CD4-positive, alpha-beta T cell (primary cell): ENCODE measurements around the gene ST6GAL2. TPM values are rescaled to one million over a fixed set of nuclear protein-coding genes. Genes with fewer than 3 reads are reported as not detected.

Source experiments
- ATAC-seq: fragments of 200-7000 bp; cut with Tn5 transposase; one replicate; pipeline ENCODE4 v1.10.0; 2022; ENCODE audit warnings: mild to moderate bottlenecking; ENCODE audit not compliant: poor library complexity
- CTCF ChIA-PET: fragments of 350-600 bp; sonication (Branson Sonifier 250); formaldehyde crosslinking; loops from one replicate; lab custom pipeline; 2021; ENCODE audit warnings: antibody characterized with exemption, inconsistent platforms; lab: Charles Lee
- POLR2A ChIA-PET: fragments of 350-600 bp; sonication (Branson Sonifier 250); formaldehyde crosslinking; loops from one replicate; lab custom pipeline; 2021; ENCODE audit warnings: antibody characterized with exemption, inconsistent platforms; lab: Charles Lee
- DNase-seq, 14 experiments: peaks; one replicate each; pipeline ENCODE4 v3.0.0-alpha.2; 2013 to 2020; ENCODE audit warnings: mixed read lengths in 2 of 14
- H3K27ac ChIP-seq, 2 donors: one replicate each; pipeline versions ENCODE4 v1.5.1 to v1.7.0; 2013; ENCODE audit warnings: low read length in 2 of 2, low read depth in 1 of 2, mild to moderate bottlenecking in 1 of 2
- H3K27me3 ChIP-seq, 2 experiments: 1 replicate in 1 of 2; 2 replicates in 1 of 2; pipeline versions ENCODE4 v1.6.1 to v1.7.0; 2013; ENCODE audit warnings: low read length in 2 of 2, control low read depth in 1 of 2, mild to moderate bottlenecking in 1 of 2, moderate library complexity in 1 of 2; ENCODE audit not compliant: insufficient read depth in 2 of 2, control insufficient read depth in 1 of 2
- H3K36me3 ChIP-seq: one replicate; pipeline ENCODE4 v1.6.1; 2013; ENCODE audit warnings: low read length, control low read depth; ENCODE audit not compliant: insufficient read depth
- H3K4me1 ChIP-seq: one replicate; pipeline ENCODE4 v1.6.1; 2013; ENCODE audit warnings: low read length, control low read depth; ENCODE audit not compliant: insufficient read depth
- H3K4me3 ChIP-seq: one replicate; pipeline ENCODE4 v1.5.1; 2013; ENCODE audit warnings: mild to moderate bottlenecking, low read length, moderate library complexity
- H3K9me3 ChIP-seq, 2 experiments: 1 replicate in 1 of 2; 2 replicates in 1 of 2; pipeline versions ENCODE4 v1.6.1 to v1.7.0; 2013; ENCODE audit warnings: low read length in 2 of 2, mild to moderate bottlenecking in 2 of 2, control low read depth in 1 of 2, moderate library complexity in 1 of 2; ENCODE audit not compliant: control insufficient read depth in 1 of 2, insufficient read depth in 1 of 2
- H3K27ac Mint-ChIP-seq: one replicate; pipeline ENCODE4 v1.8.0; 2020; ENCODE audit warnings: mixed read lengths
- H3K27me3 Mint-ChIP-seq: one replicate; pipeline ENCODE4 v1.8.0; 2021; ENCODE audit warnings: mixed read lengths
- H3K36me3 Mint-ChIP-seq: one replicate; pipeline ENCODE4 v1.8.0; 2021; ENCODE audit warnings: low read depth, mixed read lengths
- H3K4me1 Mint-ChIP-seq: one replicate; pipeline ENCODE4 v1.8.0; 2021; ENCODE audit warnings: low read depth, mixed read lengths
- H3K4me3 Mint-ChIP-seq: one replicate; pipeline ENCODE4 v1.8.0; 2020; ENCODE audit warnings: mild to moderate bottlenecking, mixed read lengths
- H3K9me3 Mint-ChIP-seq: one replicate; pipeline ENCODE4 v1.8.0; 2020; ENCODE audit warnings: mixed read lengths
- intact Hi-C, 2 experiments: fragments of 100-400 bp; cut with DNase I in 1 of 2; cut with micrococcal nuclease in 1 of 2; formaldehyde crosslinking; loops; one replicate each; pipeline versions ENCODE4 v1.15.1 to v1.9.0; 2023 to 2025; cut with DNase I, micrococcal nuclease
- total RNA-seq, 174 experiments: library from RNA in 2 of 174; stranded (reverse) in 2 of 174; gene quantifications; one replicate each; pipeline ENCODE4 v1.2.3 and lab custom pipeline; 2021 to 2026
- TF ChIP-seq, protein P1 (sequence below): fragments of 200-600 bp; IDR thresholded peaks from one replicate; pipeline ENCODE4 v1.8.0; 2022; ENCODE audit warnings: antibody characterized with exemption, mild to moderate bottlenecking

The ST6GAL2 gene
- total RNA-seq, 2 experiments from 2014 or later: not detected

GRCh38 chr2:106921451-106921850 is 35.5 kb upstream of the ST6GAL2 start:
- TF ChIP-seq, protein P1, sequence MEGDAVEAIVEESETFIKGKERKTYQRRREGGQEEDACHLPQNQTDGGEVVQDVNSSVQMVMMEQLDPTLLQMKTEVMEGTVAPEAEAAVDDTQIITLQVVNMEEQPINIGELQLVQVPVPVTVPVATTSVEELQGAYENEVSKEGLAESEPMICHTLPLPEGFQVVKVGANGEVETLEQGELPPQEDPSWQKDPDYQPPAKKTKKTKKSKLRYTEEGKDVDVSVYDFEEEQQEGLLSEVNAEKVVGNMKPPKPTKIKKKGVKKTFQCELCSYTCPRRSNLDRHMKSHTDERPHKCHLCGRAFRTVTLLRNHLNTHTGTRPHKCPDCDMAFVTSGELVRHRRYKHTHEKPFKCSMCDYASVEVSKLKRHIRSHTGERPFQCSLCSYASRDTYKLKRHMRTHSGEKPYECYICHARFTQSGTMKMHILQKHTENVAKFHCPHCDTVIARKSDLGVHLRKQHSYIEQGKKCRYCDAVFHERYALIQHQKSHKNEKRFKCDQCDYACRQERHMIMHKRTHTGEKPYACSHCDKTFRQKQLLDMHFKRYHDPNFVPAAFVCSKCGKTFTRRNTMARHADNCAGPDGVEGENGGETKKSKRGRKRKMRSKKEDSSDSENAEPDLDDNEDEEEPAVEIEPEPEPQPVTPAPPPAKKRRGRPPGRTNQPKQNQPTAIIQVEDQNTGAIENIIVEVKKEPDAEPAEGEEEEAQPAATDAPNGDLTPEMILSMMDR: no peak
- peaks cover 19% of the 10 kb centered on the region for H3K9me3 Mint-ChIP-seq
- no peak overlapping the region for H3K4me3 ChIP-seq
- H3K9me3 ChIP-seq: peaks cover 0 to 5% of the 10 kb centered on the region in 2 experiments
- intact Hi-C loops: no loop called here
- H3K4me1 Mint-ChIP-seq: no peaks in the 10 kb centered on the region
- ATAC-seq (no peak), DNase-seq (no peak)
- POLR2A ChIA-PET: no interaction called here
- no peak overlapping the region for H3K27ac Mint-ChIP-seq
- H3K4me1 ChIP-seq: no peaks in the 10 kb centered on the region
- no peak overlapping the region for H3K27ac ChIP-seq
- no peaks in the 10 kb centered on the region for H3K27me3 ChIP-seq
- H3K36me3 ChIP-seq: no peaks in the 10 kb centered on the region
- CTCF ChIA-PET: no interaction called here
- H3K27me3 Mint-ChIP-seq: no peaks in the 10 kb centered on the region
- H3K4me3 Mint-ChIP-seq: no peak overlapping the region
- no peaks in the 10 kb centered on the region for H3K36me3 Mint-ChIP-seq

GRCh38 chr2:106919012-106919411 is 33.0 kb upstream of the ST6GAL2 start:
- Mint-ChIP-seq H3K4me3 (no peak overlapping the region), H3K9me3 (peaks cover 12% of the 10 kb centered on the region), H3K36me3 (no peaks in the 10 kb centered on the region), H3K27ac (no peak overlapping the region), H3K27me3 (no peaks in the 10 kb centered on the region), H3K4me1 (no peaks in the 10 kb centered on the region)
- Histone ChIP-seq H3K27me3 (no peaks in the 10 kb centered on the region), H3K9me3 (peaks cover 0 to 3% of the 10 kb centered on the region in 2 experiments), H3K36me3 (no peaks in the 10 kb centered on the region), H3K4me3 (no peak overlapping the region), H3K27ac (no peak overlapping the region), H3K4me1 (no peaks in the 10 kb centered on the region)
- intact Hi-C loops: no loop called here
- TF ChIP-seq, protein P1: no peak
- no peak for ATAC-seq
- ChIA-PET CTCF (no interaction called here), POLR2A (no interaction called here)
- no peak for DNase-seq

- ChIA-PET POLR2A (no interaction called here), CTCF (no interaction called here)
- H3K27ac ChIP-seq: no peak overlapping the region
- no peaks in the 10 kb centered on the region for H3K4me1 ChIP-seq
- no peaks in the 10 kb centered on the region for H3K4me1 Mint-ChIP-seq
- no peaks in the 10 kb centered on the region for H3K36me3 Mint-ChIP-seq
- H3K36me3 ChIP-seq: no peaks in the 10 kb centered on the region
- no peak for DNase-seq
- H3K27me3 ChIP-seq: peaks cover 0 to 2% of the 10 kb centered on the region in 2 experiments
- intact Hi-C loops: no loop called here
- ATAC-seq: no peak
- H3K4me3 ChIP-seq: no peak overlapping the region
- no peak overlapping the region for H3K27ac Mint-ChIP-seq
- H3K9me3 ChIP-seq: peaks cover 0 to 5% of the 10 kb centered on the region in 2 experiments
- H3K4me3 Mint-ChIP-seq: no peak overlapping the region
- TF ChIP-seq, protein P1: no peak
- H3K27me3 Mint-ChIP-seq: peaks cover 9% of the 10 kb centered on the region
- peaks cover 7% of the 10 kb centered on the region for H3K9me3 Mint-ChIP-seq
These were observed 18.3 kb upstream of the ST6GAL2 start for GRCh38 chr2:106904242-106904641.
